ENCODE data around the gene ATXN7L3. TPM values are rescaled to one million over a fixed set of nuclear protein-coding genes. Genes with fewer than 3 reads are reported as not detected.
A peak's percentile ranks its signal among the peaks of the same experiment; 100 is the strongest.

Gene ATXN7L3
- total RNA-seq, 2 experiments from 2014 or later: 116 to 120 TPM

GRCh38 chr17:44209786-44210341 lies 10.2 kb upstream of the ATXN7L3 start:
- POLR2A ChIA-PET: interaction anchor here (0.6 to 3.6 kb wide), 10 partner anchors 9 to 122 kb away, joined by 3 to 33 read pairs (median 8); partner anchors contain the start of genes SLC25A39, TMUB2 and UBTF
- Mint-ChIP-seq H3K4me1 (ENCODE audit: low read depth) (peaks cover 54% of the 10 kb centered on the region), H3K36me3 (ENCODE audit: low read depth) (peaks cover 66% of the 10 kb centered on the region), H3K27me3 (ENCODE audit: low read depth) (no peaks in the 10 kb centered on the region), H3K27ac (peak overlapping the region; percentile 84), H3K9me3 (ENCODE audit: insufficient read depth) (no peaks in the 10 kb centered on the region), H3K4me3 (peak overlapping the region; percentile 68)
- CTCF ChIA-PET: interaction anchor here (0.6 to 6.7 kb wide), 48 partner anchors 8 to 313 kb away, joined by 3 to 68 read pairs (median 5); partner anchors contain the start of genes ATXN7L3, GRN, HDAC5 and RUNDC3A
- DNase-seq (peak; percentile 33), ATAC-seq (no peak)

- H3K4me1 Mint-ChIP-seq (ENCODE audit: low read depth): peaks cover 49% of the 10 kb centered on the region
- H3K27me3 Mint-ChIP-seq (ENCODE audit: low read depth): no peaks in the 10 kb centered on the region
Measured at GRCh38 chr17:44207743-44208142, 8.1 kb upstream of the ATXN7L3 start.

GRCh38 chr17:44207319-44207718 lies 7.6 kb upstream of the ATXN7L3 start:
- Mint-ChIP-seq H3K4me1 (ENCODE audit: low read depth) (peaks cover 51% of the 10 kb centered on the region), H3K27me3 (ENCODE audit: low read depth) (no peaks in the 10 kb centered on the region), H3K4me3 (no peak overlapping the region), H3K27ac (no peak overlapping the region), H3K9me3 (ENCODE audit: insufficient read depth) (no peaks in the 10 kb centered on the region), H3K36me3 (ENCODE audit: low read depth) (peaks cover 43% of the 10 kb centered on the region)
- ChIA-PET POLR2A (interaction anchor here (0.7 to 1.7 kb wide), 2 partner anchors 9 to 123 kb away, joined by 6 to 9 read pairs; no protein-coding TSS in a partner anchor), CTCF (interaction anchor here (2.0 kb wide), 1 partner anchor 138 kb away, joined by 8 read pairs; the partner anchor contains the start of gene GRN)
- no peak for DNase-seq
- ATAC-seq: no peak

More at GRCh38 chr17:44207743-44208142, 8.1 kb upstream of the ATXN7L3 start:
- Mint-ChIP-seq H3K36me3 (ENCODE audit: low read depth) (peaks cover 44% of the 10 kb centered on the region), H3K27ac (no peak overlapping the region), H3K4me3 (no peak overlapping the region), H3K9me3 (ENCODE audit: insufficient read depth) (no peaks in the 10 kb centered on the region)
- ATAC-seq (no peak), DNase-seq (no peak)
- ChIA-PET POLR2A (interaction anchor here (0.6 to 1.7 kb wide), 4 partner anchors 9 to 123 kb away, joined by 3 to 9 read pairs (median 4); no protein-coding TSS in a partner anchor), CTCF (interaction anchor here (4.4 kb wide), 1 partner anchor 124 kb away, joined by 67 read pairs; no protein-coding TSS in a partner anchor)

GRCh38 chr17:44206825-44207155 lies 7.1 kb upstream of the ATXN7L3 start:
- peaks cover 51% of the 10 kb centered on the region for H3K4me1 Mint-ChIP-seq (ENCODE audit: low read depth)
- POLR2A ChIA-PET: interaction anchor here (0.7 to 1.7 kb wide), 2 partner anchors 10 to 15 kb away, joined by 3 to 9 read pairs; no protein-coding TSS in a partner anchor

GRCh38 chr17:44205962-44206824 lies 6.5 kb upstream of the ATXN7L3 start:
- DNase-seq (no peak), ATAC-seq (no peak)
- peaks cover 39% of the 10 kb centered on the region for H3K36me3 Mint-ChIP-seq (ENCODE audit: low read depth)
- H3K4me1 Mint-ChIP-seq (ENCODE audit: low read depth): peaks cover 49% of the 10 kb centered on the region
- no peaks in the 10 kb centered on the region for H3K9me3 Mint-ChIP-seq (ENCODE audit: insufficient read depth)
- no peaks in the 10 kb centered on the region for H3K27me3 Mint-ChIP-seq (ENCODE audit: low read depth)
- H3K27ac Mint-ChIP-seq: peak overlapping the region; percentile 1
- POLR2A ChIA-PET: interaction anchor here (0.7 to 1.7 kb wide), 3 partner anchors 11 to 15 kb away, joined by 3 to 9 read pairs (median 8); no protein-coding TSS in a partner anchor
- no peak overlapping the region for H3K4me3 Mint-ChIP-seq
- CTCF ChIA-PET: interaction anchor here (0.6 to 2.0 kb wide), 6 partner anchors 10 to 157 kb away, joined by 3 to 8 read pairs (median 4); partner anchors contain the start of genes FAM171A2 and GRN

More at GRCh38 chr17:44206825-44207155, 7.1 kb upstream of the ATXN7L3 start:
- no peak for DNase-seq
- Mint-ChIP-seq H3K4me3 (no peak overlapping the region), H3K9me3 (ENCODE audit: insufficient read depth) (no peaks in the 10 kb centered on the region), H3K27me3 (ENCODE audit: low read depth) (no peaks in the 10 kb centered on the region), H3K27ac (no peak overlapping the region), H3K36me3 (ENCODE audit: low read depth) (peaks cover 43% of the 10 kb centered on the region)
- CTCF ChIA-PET: interaction anchor here (0.8 to 2.0 kb wide), 3 partner anchors 12 to 139 kb away, joined by 3 to 8 read pairs (median 4); partner anchors contain the start of gene GRN
- ATAC-seq: no peak

- no peak overlapping the region for H3K4me3 Mint-ChIP-seq
- H3K4me1 Mint-ChIP-seq (ENCODE audit: low read depth): peaks cover 41% of the 10 kb centered on the region
- ATAC-seq (no peak), DNase-seq (no peak)
- ChIA-PET CTCF (interaction anchor here (0.6 to 4.6 kb wide), 20 partner anchors 9 to 159 kb away, joined by 3 to 50 read pairs (median 7); partner anchors contain the start of genes FAM171A2, GRN and TMUB2), POLR2A (interaction anchor here (0.9 to 1.7 kb wide), 8 partner anchors 8 to 126 kb away, joined by 3 to 4 read pairs (median 4); no protein-coding TSS in a partner anchor)
- H3K36me3 Mint-ChIP-seq (ENCODE audit: low read depth): peaks cover 29% of the 10 kb centered on the region
- H3K9me3 Mint-ChIP-seq (ENCODE audit: insufficient read depth): no peaks in the 10 kb centered on the region
- H3K27me3 Mint-ChIP-seq (ENCODE audit: low read depth): no peaks in the 10 kb centered on the region
- no peak overlapping the region for H3K27ac Mint-ChIP-seq
Measured at GRCh38 chr17:44204441-44204882, 4.8 kb upstream of the ATXN7L3 start.

GRCh38 chr17:44203731-44204440 lies 4.2 kb upstream of the ATXN7L3 start:
- peak overlapping the region; percentile 79 for H3K27ac Mint-ChIP-seq
- ATAC-seq: no peak
- POLR2A ChIA-PET: interaction anchor here (0.7 to 1.7 kb wide), 9 partner anchors 9 to 126 kb away, joined by 3 to 4 read pairs (median 3); no protein-coding TSS in a partner anchor
- peaks cover 25% of the 10 kb centered on the region for H3K36me3 Mint-ChIP-seq (ENCODE audit: low read depth)
- peak; percentile 81 for DNase-seq
- H3K9me3 Mint-ChIP-seq (ENCODE audit: insufficient read depth): no peaks in the 10 kb centered on the region
- CTCF ChIA-PET: interaction anchor here (0.6 to 4.6 kb wide), 22 partner anchors 10 to 159 kb away, joined by 3 to 50 read pairs (median 6); partner anchors contain the start of genes FAM171A2, GRN and TMUB2
- no peak overlapping the region for H3K4me3 Mint-ChIP-seq
- H3K4me1 Mint-ChIP-seq (ENCODE audit: low read depth): peaks cover 38% of the 10 kb centered on the region
- no peaks in the 10 kb centered on the region for H3K27me3 Mint-ChIP-seq (ENCODE audit: low read depth)

- H3K27me3 Mint-ChIP-seq (ENCODE audit: low read depth): no peaks in the 10 kb centered on the region
- H3K9me3 Mint-ChIP-seq (ENCODE audit: insufficient read depth): no peaks in the 10 kb centered on the region
- peaks cover 38% of the 10 kb centered on the region for H3K4me1 Mint-ChIP-seq (ENCODE audit: low read depth)
- CTCF ChIA-PET: interaction anchor here (1.8 to 4.6 kb wide), 6 partner anchors 13 to 160 kb away, joined by 7 to 50 read pairs (median 14); partner anchors contain the start of genes FAM171A2 and GRN
- DNase-seq (no peak), ATAC-seq (no peak)
- peak overlapping the region; percentile 79 for H3K27ac Mint-ChIP-seq
- peaks cover 23% of the 10 kb centered on the region for H3K36me3 Mint-ChIP-seq (ENCODE audit: low read depth)
- POLR2A ChIA-PET: interaction anchor here (0.6 to 1.3 kb wide), 3 partner anchors 16 to 147 kb away, joined by 3 to 4 read pairs (median 3); partner anchors contain the start of gene TMUB2
- no peak overlapping the region for H3K4me3 Mint-ChIP-seq
Measured at GRCh38 chr17:44202756-44203155, 3.1 kb upstream of the ATXN7L3 start.

- Mint-ChIP-seq H3K36me3 (ENCODE audit: low read depth) (peaks cover 29% of the 10 kb centered on the region), H3K4me1 (ENCODE audit: low read depth) (peaks cover 43% of the 10 kb centered on the region), H3K27me3 (ENCODE audit: low read depth) (no peaks in the 10 kb centered on the region), H3K27ac (peak overlapping the region; percentile 90), H3K9me3 (ENCODE audit: insufficient read depth) (no peaks in the 10 kb centered on the region), H3K4me3 (peak overlapping the region; percentile 79)
- CTCF ChIA-PET: interaction anchor here (1.5 to 4.6 kb wide), 8 partner anchors 9 to 150 kb away, joined by 3 to 50 read pairs (median 17); partner anchors contain the start of genes GRN and UBTF
- POLR2A ChIA-PET: interaction anchor here (1.2 to 3.6 kb wide), 5 partner anchors 9 to 126 kb away, joined by 5 to 19 read pairs (median 8); partner anchors contain the start of genes TMUB2 and UBTF
- ATAC-seq: no peak
- DNase-seq: no peak
Measured at GRCh38 chr17:44200478-44201155, 933 bp upstream of the ATXN7L3 start.

All from activated CD8-positive, alpha-beta T cell treated with anti-CD3 and anti-CD28 coated beads, Interleukin-2, amount 10 ng/mL, durations not matched to agents 7 days and 5 days (primary cell).